Keratinocyte (primary cell): ENCODE measurements around the gene C5AR1.

ENCODE experiments used
- CTCF ChIP-seq, 3 experiments: IDR thresholded peaks in 1 of 3; conservative IDR thresholded peaks in 1 of 3; optimal IDR thresholded peaks in 1 of 3; 2 replicates in 2 of 3; 3 replicates in 1 of 3; pipeline versions ENCODE3 to v1.5.1; 2011; ENCODE audit warnings: low read length in 3 of 3, mild to moderate bottlenecking in 3 of 3, moderate library complexity in 2 of 3, control low read depth in 1 of 3, inconsistent platforms in 1 of 3; ENCODE audit not compliant: insufficient read depth in 2 of 3; ENCODE audit errors: extremely low read depth in 1 of 3
- EZH2 ChIP-seq: IDR thresholded peaks from one replicate; pipeline ENCODE4 v1.6.1; 2012; ENCODE audit warnings: inconsistent platforms, mild to moderate bottlenecking, low read length, moderate library complexity

DNA sequence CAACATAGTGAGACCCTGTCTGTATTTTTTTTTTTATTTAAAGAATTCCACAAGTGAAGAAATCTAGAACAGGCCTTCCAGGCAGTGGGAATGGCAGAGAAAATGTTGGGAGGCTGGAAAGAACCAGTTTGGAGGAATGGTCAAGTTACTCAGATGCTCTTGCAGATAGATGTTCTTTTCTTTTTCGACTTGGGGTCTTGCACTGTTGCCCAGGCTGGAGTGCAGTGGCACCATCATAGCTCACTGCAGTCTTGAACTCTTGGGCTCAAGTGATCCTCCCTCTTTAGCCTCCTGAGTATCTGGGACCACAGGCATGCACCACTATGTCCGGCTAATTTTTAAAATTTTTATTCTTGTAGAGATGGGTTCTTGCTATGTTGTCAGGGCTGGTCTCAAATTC is 662 bp downstream of the C5AR1 start:
- no peak for TF ChIP-seq CTCF (optimal IDR thresholded peaks at IDR 0.05 in 1 of 3, IDR thresholded peaks at IDR 0.05 in 1 of 3, conservative IDR thresholded peaks at IDR 0.05 in 1 of 3; ENCODE audit: extremely low read depth in 1 of 3, insufficient read depth in 2 of 3, low read length in 3 of 3)
- no peak for TF ChIP-seq EZH2
